HG02884 (cell line): Measurements from ENCODE around the gene INO80C.
"Not testable (repeated sequence)": the region's sequence is repeated elsewhere in the genome, so short reads cannot be mapped to it uniquely, and the experiment has no call there.

Experiments
- ATAC-seq: cut with Tn5 transposase; IDR thresholded peaks from one replicate; pipeline ENCODE4 v1.9.1; 2021; ENCODE audit warnings: mild to moderate bottlenecking, moderate library complexity; ENCODE audit not compliant: unreplicated experiment

Gene INO80C

GRCh38 chr18:35463827-35464226, 33.9 kb downstream of the INO80C start:
- no peak for ATAC-seq

- ATAC-seq, result no peak
These were observed 34.7 kb downstream of the INO80C start for GRCh38 chr18:35463050-35463449.

- no peak for ATAC-seq
These were observed 37.0 kb downstream of the INO80C start for GRCh38 chr18:35460736-35461161.

- no peak for ATAC-seq
These were observed 37.8 kb downstream of the INO80C start for GRCh38 chr18:35459997-35460396.

GRCh38 chr18:35458677-35459441, 38.9 kb downstream of the INO80C start:
- peak; percentile 51 for ATAC-seq

- no peak for ATAC-seq
These were observed 39.5 kb downstream of the INO80C start for GRCh38 chr18:35458271-35458670.

- no peak for ATAC-seq
These were observed 40.5 kb downstream of the INO80C start for GRCh38 chr18:35457140-35457704.

- no peak for ATAC-seq
These were observed 41.6 kb downstream of the INO80C start for GRCh38 chr18:35455926-35456763.

GRCh38 chr18:35454803-35455202, 43.0 kb downstream of the INO80C start:
- ATAC-seq, result no peak

GRCh38 chr18:35453065-35453464, 44.7 kb downstream of the INO80C start:
- ATAC-seq, result not testable (repeated sequence)

GRCh38 chr18:35451916-35452315, 45.8 kb downstream of the INO80C start:
- ATAC-seq, result no peak

GRCh38 chr18:35451032-35451431, 46.7 kb downstream of the INO80C start:
- no peak for ATAC-seq

GRCh38 chr18:35444636-35445035, 53.1 kb downstream of the INO80C start:
- no peak for ATAC-seq

GRCh38 chr18:35443847-35444246, 53.9 kb downstream of the INO80C start:
- ATAC-seq, result no peak

- ATAC-seq, result no peak
These were observed 54.3 kb downstream of the INO80C start for GRCh38 chr18:35443434-35443833.

- ATAC-seq, result no peak
These were observed 55.1 kb downstream of the INO80C start for GRCh38 chr18:35442701-35443100.

GRCh38 chr18:35441857-35442595, 55.7 kb downstream of the INO80C start:
- no peak for ATAC-seq

GRCh38 chr18:35438480-35439234, 59.1 kb downstream of the INO80C start:
- no peak for ATAC-seq

- ATAC-seq, result no peak
These were observed 59.9 kb downstream of the INO80C start for GRCh38 chr18:35437836-35438235.

GRCh38 chr18:35436076-35436649, 61.6 kb downstream of the INO80C start:
- ATAC-seq, result no peak
